HepG2 (cell line): Measurements from ENCODE around the gene USP5. TPM values are rescaled to one million over a fixed set of nuclear protein-coding genes. Genes with fewer than 3 reads are reported as not detected.

Experiments used
- CENPX ChIP-seq: sonication (generic); formaldehyde crosslinking; IDR thresholded peaks from 2 replicates; pipeline ENCODE4 v1.9.0; 2021; ENCODE audit warnings: mild to moderate bottlenecking, missing genetic modification reagents, moderate library complexity
- FOXA3 ChIP-seq: IDR thresholded peaks from 2 replicates; pipeline ENCODE4 v1.6.1; 2016; ENCODE audit warnings: missing genetic modification reagents, missing compliant biosample characterization
- GABPB1 ChIP-seq: IDR thresholded peaks from 2 replicates; pipeline ENCODE4 v1.6.1; 2016; ENCODE audit warnings: mild to moderate bottlenecking, missing genetic modification reagents, moderate library complexity, missing compliant biosample characterization
- HDAC2 ChIP-seq: sonication (generic); formaldehyde crosslinking; IDR thresholded peaks from 2 replicates; pipeline ENCODE4 v1.4.0; 2020; ENCODE audit warnings: missing genetic modification reagents
- ISX ChIP-seq: sonication (generic); formaldehyde crosslinking; conservative IDR thresholded peaks from 2 replicates; pipeline ENCODE4 v1.5.0; 2020; ENCODE audit warnings: missing genetic modification reagents
- MEIS2 ChIP-seq: sonication (generic); formaldehyde crosslinking; IDR thresholded peaks from 2 replicates; pipeline ENCODE4 v1.9.0; 2021; ENCODE audit warnings: mild to moderate bottlenecking, missing genetic modification reagents
- NFKBIZ ChIP-seq: IDR thresholded peaks from 2 replicates; pipeline ENCODE4 v1.6.1; 2018; ENCODE audit warnings: missing genetic modification reagents, missing compliant biosample characterization
- PCBP1 ChIP-seq: fragments of 200-400 bp; formaldehyde crosslinking; IDR thresholded peaks from 2 replicates; pipeline ENCODE4 v1.6.1; 2017; ENCODE audit warnings: mild to moderate bottlenecking, low read depth, low read length, borderline replicate concordance
- POLR2AphosphoS5 ChIP-seq: IDR thresholded peaks from 2 replicates; pipeline ENCODE4 v1.6.1; 2012; ENCODE audit warnings: low read depth, low read length
- POLR2G ChIP-seq: fragments of 200-400 bp; formaldehyde crosslinking; IDR thresholded peaks from 2 replicates; pipeline ENCODE4 v1.6.1; 2018; ENCODE audit warnings: mild to moderate bottlenecking, low read depth, low read length, moderate library complexity
- SOX6 ChIP-seq, 2 experiments: fragments of 450-650 bp in 1 of 2; sonication (generic) in 1 of 2; formaldehyde crosslinking in 1 of 2; IDR thresholded peaks; 2 replicates each; pipeline versions ENCODE4 v1.4.0 to v1.6.1; 2017 to 2020; ENCODE audit warnings: antibody characterized with exemption in 1 of 2, mild to moderate bottlenecking in 1 of 2, missing genetic modification reagents in 1 of 2
- TAF15 ChIP-seq: fragments of 200-400 bp; formaldehyde crosslinking; IDR thresholded peaks from one replicate; pipeline ENCODE4 v1.6.1; 2018; ENCODE audit warnings: mild to moderate bottlenecking, low read depth, low read length; ENCODE audit not compliant: poor library complexity, severe bottlenecking
- TFDP1 ChIP-seq: IDR thresholded peaks from 2 replicates; pipeline ENCODE4 v1.6.1; 2016; ENCODE audit warnings: missing compliant biosample characterization, missing genetic modification reagents, borderline replicate concordance
- TRIM22 ChIP-seq: fragments of 450-650 bp; IDR thresholded peaks from 2 replicates; pipeline ENCODE4 v1.6.1; 2017
- YEATS4 ChIP-seq: sonication (generic); formaldehyde crosslinking; IDR thresholded peaks from 2 replicates; pipeline ENCODE4 v1.4.0; 2020; ENCODE audit warnings: missing genetic modification reagents, borderline replicate concordance
- ZBTB10 ChIP-seq: sonication (generic); formaldehyde crosslinking; IDR thresholded peaks from 2 replicates; pipeline ENCODE4 v1.4.0; 2020; ENCODE audit warnings: missing genetic modification reagents, borderline replicate concordance
- ZBTB37 ChIP-seq: sonication (generic); formaldehyde crosslinking; IDR thresholded peaks from 2 replicates; pipeline ENCODE4 v1.4.0; 2020; ENCODE audit warnings: mild to moderate bottlenecking, missing genetic modification reagents
- ZNF282 ChIP-seq: fragments of 450-650 bp; IDR thresholded peaks from 2 replicates; pipeline ENCODE4 v1.6.1; 2018; ENCODE audit not compliant: partially characterized antibody
- ZNF550 ChIP-seq: sonication (generic); formaldehyde crosslinking; IDR thresholded peaks from 2 replicates; pipeline ENCODE4 v1.4.0; 2020; ENCODE audit warnings: mild to moderate bottlenecking, missing genetic modification reagents, borderline replicate concordance
- ZNF589 ChIP-seq: sonication (generic); formaldehyde crosslinking; conservative IDR thresholded peaks from 2 replicates; pipeline ENCODE4 v1.8.0; 2022; ENCODE audit warnings: mild to moderate bottlenecking, moderate library complexity, missing genetic modification reagents
- ZNF761 ChIP-seq: sonication (generic); formaldehyde crosslinking; conservative IDR thresholded peaks from 2 replicates; pipeline ENCODE4 v1.4.0; 2020; ENCODE audit warnings: mild to moderate bottlenecking, missing genetic modification reagents
- ZNF879 ChIP-seq: sonication (generic); formaldehyde crosslinking; IDR thresholded peaks from 2 replicates; pipeline ENCODE4 v1.8.1; 2023; ENCODE audit warnings: missing genetic modification reagents
- ZSCAN29 ChIP-seq: sonication (generic); formaldehyde crosslinking; conservative IDR thresholded peaks from 2 replicates; pipeline ENCODE4 v1.4.0; 2020; ENCODE audit warnings: mild to moderate bottlenecking, missing genetic modification reagents
- polyA plus RNA-seq, 8 experiments: library from polyadenylated mRNA; depleted of rRNA in 3 of 8; stranded (reverse) in 7 of 8; unstranded in 1 of 8; fragments of >200 nt; fragmentation: Illumina TruSeq in 4 of 8; extraction: Trizol in 4 of 8; gene quantifications; 2 replicates each; pipeline versions ENCODE4 v1.2.1 to v1.2.3, GENCODE V29; 2011 to 2016; ENCODE audit warnings: low read depth in 4 of 8, missing spikeins in 1 of 8, mixed read lengths in 1 of 8; ENCODE audit not compliant: insufficient read depth in 1 of 8
- total RNA-seq, 5 experiments: library from RNA; depleted of rRNA; stranded (reverse); fragments of >200 nt; fragmentation: Illumina TruSeq; extraction: Trizol; gene quantifications; 2 replicates each; pipeline ENCODE4 v1.2.3, GENCODE V29; 2016; ENCODE audit warnings: low read depth in 1 of 5

USP5 gene
- total and polyA plus RNA-seq, 2 of the 13 experiments (the other 11 are each of a cell fraction or from before 2014, with no cell fraction given), result 39.6 to 56.0 TPM

GRCh38 chr12:6914246-6914946 is 62.4 kb downstream of the USP5 start, which contains the start of gene ENO2 (continued):
- TF ChIP-seq ZBTB37, result no peak
- no peak for TF ChIP-seq CENPX (CRISPR knock-in tag)
- TF ChIP-seq ZNF282, result no peak
- TF ChIP-seq ZBTB10, result peak; percentile 12; the same call in 1 of the 2 replicates
- TF ChIP-seq ISX, result 0 out of 2 replicates have a peak, but pooled peaks have one; percentile 61
- no peak for TF ChIP-seq FOXA3
- TF ChIP-seq ZNF550 (CRISPR knock-in tag), result 0 out of 2 replicates have a peak, but pooled peaks have one; percentile 50
- TF ChIP-seq GABPB1, result peak; percentile 48; the same call in 1 of the 2 replicates
- peak; percentile 1; the same call in 1 of the 2 replicates for TF ChIP-seq POLR2AphosphoS5
- TF ChIP-seq TFDP1 (CRISPR knock-in tag), result peak; percentile 47; the same call in 1 of the 2 replicates
- no peak for TF ChIP-seq SOX6 (IDR thresholded peaks at IDR 0.05)
- 0 out of 2 replicates have a peak, but pooled peaks have one; percentile 3 for TF ChIP-seq SOX6 (CRISPR knock-in tag; IDR thresholded peaks at IDR 0.05)
- no peak for TF ChIP-seq TRIM22
- peak; percentile 15; the same call in 1 of the 2 replicates for TF ChIP-seq MEIS2 (CRISPR knock-in tag)
- no peak for TF ChIP-seq ZSCAN29 (CRISPR knock-in tag)
- TF ChIP-seq ZNF761, result no peak
- TF ChIP-seq POLR2G, result no peak
- TF ChIP-seq ZNF879 (CRISPR knock-in tag), result no peak
- 0 out of 2 replicates have a peak, but pooled peaks have one; percentile 3 for TF ChIP-seq HDAC2
- 0 out of 2 replicates have a peak, but pooled peaks have one; percentile 11 for TF ChIP-seq ZNF589
- TF ChIP-seq NFKBIZ (CRISPR knock-in tag), result no peak
- TF ChIP-seq YEATS4 (CRISPR knock-in tag), result 0 out of 2 replicates have a peak, but pooled peaks have one; percentile 48
- TF ChIP-seq PCBP1, result peak; percentile 72; the same call in 1 of the 2 replicates
- no peak for TF ChIP-seq TAF15
